Measurements from ENCODE around the gene HHATL. TPM values are rescaled to one million over a fixed set of nuclear protein-coding genes. Genes with fewer than 3 reads are reported as not detected.

Gene HHATL
- total RNA-seq, 2 experiments from 2014 or later, result not detected

DNA sequence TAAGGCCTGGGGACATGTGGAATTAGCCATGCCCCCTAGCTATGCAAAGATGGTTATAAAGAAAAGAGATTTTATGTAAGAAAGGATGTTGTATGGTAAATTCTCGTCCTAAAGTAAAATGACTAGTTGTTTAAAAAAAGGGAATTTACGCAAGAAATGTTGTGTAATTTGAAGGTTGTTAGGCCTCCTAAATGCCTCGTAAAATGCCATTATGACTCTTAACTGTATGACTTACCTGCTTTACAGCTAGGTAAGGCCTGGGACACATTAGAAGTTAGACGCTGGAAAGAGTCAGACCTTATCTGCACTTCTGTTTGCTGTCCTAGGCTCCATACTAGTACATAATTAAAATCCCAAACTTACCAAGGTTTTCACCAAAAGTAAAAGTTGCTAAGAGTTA is 17.5 kb upstream of the HHATL start:
- Histone ChIP-seq H3K27ac (ENCODE audit: low read depth, low read length, poor library complexity, severe bottlenecking) (no peak overlapping the region), H3K36me3 (ENCODE audit: insufficient read depth, low read length) (no peaks in the 10 kb centered on the region), H3K9me2 (ENCODE audit: insufficient read depth, low read length) (no peaks in the 10 kb centered on the region), H3K79me2 (ENCODE audit: insufficient read depth, low read depth, low read length) (no peaks in the 10 kb centered on the region), H3K4me3 (ENCODE audit: low read depth, low read length, poor library complexity, severe bottlenecking) (no peak overlapping the region), H3K9me3 (ENCODE audit: low read length) (no peaks in the 10 kb centered on the region), H4K20me1 (ENCODE audit: insufficient read depth, low read length) (no peaks in the 10 kb centered on the region), H2AFZ (ENCODE audit: low read length) (no peak overlapping the region), H3K4me2 (ENCODE audit: low read length) (no peak overlapping the region), H3K4me1 (ENCODE audit: insufficient read depth, low read length, poor library complexity, severe bottlenecking) (no peaks in the 10 kb centered on the region)
- no TSS peak for BruUV-seq (replicated peaks)
- no peak for TF ChIP-seq EZH2phosphoT487 (IDR thresholded peaks at IDR 0.05; ENCODE audit: borderline replicate concordance, low read depth, low read length)
- TF ChIP-seq, protein P1, sequence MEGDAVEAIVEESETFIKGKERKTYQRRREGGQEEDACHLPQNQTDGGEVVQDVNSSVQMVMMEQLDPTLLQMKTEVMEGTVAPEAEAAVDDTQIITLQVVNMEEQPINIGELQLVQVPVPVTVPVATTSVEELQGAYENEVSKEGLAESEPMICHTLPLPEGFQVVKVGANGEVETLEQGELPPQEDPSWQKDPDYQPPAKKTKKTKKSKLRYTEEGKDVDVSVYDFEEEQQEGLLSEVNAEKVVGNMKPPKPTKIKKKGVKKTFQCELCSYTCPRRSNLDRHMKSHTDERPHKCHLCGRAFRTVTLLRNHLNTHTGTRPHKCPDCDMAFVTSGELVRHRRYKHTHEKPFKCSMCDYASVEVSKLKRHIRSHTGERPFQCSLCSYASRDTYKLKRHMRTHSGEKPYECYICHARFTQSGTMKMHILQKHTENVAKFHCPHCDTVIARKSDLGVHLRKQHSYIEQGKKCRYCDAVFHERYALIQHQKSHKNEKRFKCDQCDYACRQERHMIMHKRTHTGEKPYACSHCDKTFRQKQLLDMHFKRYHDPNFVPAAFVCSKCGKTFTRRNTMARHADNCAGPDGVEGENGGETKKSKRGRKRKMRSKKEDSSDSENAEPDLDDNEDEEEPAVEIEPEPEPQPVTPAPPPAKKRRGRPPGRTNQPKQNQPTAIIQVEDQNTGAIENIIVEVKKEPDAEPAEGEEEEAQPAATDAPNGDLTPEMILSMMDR (conservative IDR thresholded peaks at IDR 0.05; ENCODE audit: low read length), result no peak
- intact Hi-C loops (cut with micrococcal nuclease; ENCODE audit: unreplicated experiment), result no loop called here
- no peak for DNase-seq (ENCODE audit: low spot score)
- ChIA-PET POLR2A (no interaction called here), CTCF (ENCODE audit: unreplicated experiment) (no interaction called here)

DNA sequence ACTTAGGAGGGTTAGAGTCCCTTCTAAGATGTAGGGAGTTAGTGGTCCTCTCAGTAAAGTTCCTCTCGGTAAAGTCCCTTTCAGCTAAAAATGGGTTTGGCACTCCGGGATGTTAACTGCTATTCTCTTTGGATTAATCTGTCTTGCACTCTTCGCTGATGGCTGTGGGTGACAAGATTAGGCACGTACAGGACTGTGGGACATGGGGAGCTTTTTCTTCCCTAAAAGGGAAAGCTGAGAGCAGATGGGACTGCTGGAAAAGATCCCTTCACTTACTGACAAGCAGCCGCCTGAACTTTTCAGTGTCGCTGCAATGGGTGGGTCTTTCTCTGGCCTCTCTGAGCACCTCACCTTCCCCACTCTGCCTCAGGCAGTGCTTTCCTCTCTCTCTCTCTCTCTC is 16.4 kb upstream of the HHATL start:
- intact Hi-C loops (cut with micrococcal nuclease; ENCODE audit: unreplicated experiment), result no loop called here
- no peaks in the 10 kb centered on the region for H3K36me3 ChIP-seq (ENCODE audit: insufficient read depth, low read length)
- H3K4me2 ChIP-seq (ENCODE audit: low read length), result no peak overlapping the region
- H3K27ac ChIP-seq (ENCODE audit: low read depth, low read length, poor library complexity, severe bottlenecking), result no peak overlapping the region
- H3K9me3 ChIP-seq (ENCODE audit: low read length), result no peaks in the 10 kb centered on the region
- CTCF ChIA-PET (ENCODE audit: unreplicated experiment), result no interaction called here
- no peaks in the 10 kb centered on the region for H4K20me1 ChIP-seq (ENCODE audit: insufficient read depth, low read length)
- TF ChIP-seq, protein P1 (conservative IDR thresholded peaks at IDR 0.05; ENCODE audit: low read length), result no peak
- no peak for TF ChIP-seq EZH2phosphoT487 (IDR thresholded peaks at IDR 0.05; ENCODE audit: borderline replicate concordance, low read depth, low read length)
- H2AFZ ChIP-seq (ENCODE audit: low read length), result no peak overlapping the region
- no peaks in the 10 kb centered on the region for H3K79me2 ChIP-seq (ENCODE audit: insufficient read depth, low read depth, low read length)
- no TSS peak for BruUV-seq (replicated peaks)
- POLR2A ChIA-PET, result no interaction called here
- no peak overlapping the region for H3K4me3 ChIP-seq (ENCODE audit: low read depth, low read length, poor library complexity, severe bottlenecking)
- H3K4me1 ChIP-seq (ENCODE audit: insufficient read depth, low read length, poor library complexity, severe bottlenecking), result no peaks in the 10 kb centered on the region
- DNase-seq (ENCODE audit: low spot score), result no peak
- H3K9me2 ChIP-seq (ENCODE audit: insufficient read depth, low read length), result no peaks in the 10 kb centered on the region

DNA sequence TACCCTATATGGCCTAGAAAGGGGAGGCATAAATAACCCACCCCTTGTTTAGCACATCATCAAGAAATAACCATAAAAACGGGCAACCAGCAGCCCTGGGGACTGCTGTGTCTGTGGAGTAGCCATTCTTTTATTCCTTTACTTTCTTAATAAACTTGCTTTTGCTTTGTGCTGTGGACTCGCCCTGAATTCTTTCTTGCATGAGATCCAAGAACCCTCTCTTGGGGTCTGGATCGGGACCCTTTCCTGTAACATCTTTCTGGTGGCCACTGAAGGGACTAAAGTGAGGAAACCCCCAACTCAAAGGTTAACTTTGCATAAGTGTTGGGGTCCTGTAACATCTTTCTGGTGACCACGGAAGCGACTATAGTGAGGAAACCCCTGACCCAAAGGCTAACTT is 15.7 kb upstream of the HHATL start:
- no peak for DNase-seq (ENCODE audit: low spot score)
- H3K27ac ChIP-seq (ENCODE audit: low read depth, low read length, poor library complexity, severe bottlenecking), result no peak overlapping the region
- BruUV-seq (replicated peaks), result no TSS peak
- no peaks in the 10 kb centered on the region for H3K79me2 ChIP-seq (ENCODE audit: insufficient read depth, low read depth, low read length)
- TF ChIP-seq EZH2phosphoT487 (IDR thresholded peaks at IDR 0.05; ENCODE audit: borderline replicate concordance, low read depth, low read length), result no peak
- TF ChIP-seq, protein P1 (conservative IDR thresholded peaks at IDR 0.05; ENCODE audit: low read length), result no peak
- H3K4me3 ChIP-seq (ENCODE audit: low read depth, low read length, poor library complexity, severe bottlenecking), result no peak overlapping the region
- POLR2A ChIA-PET, result no interaction called here
- intact Hi-C loops (cut with micrococcal nuclease; ENCODE audit: unreplicated experiment), result no loop called here
- no peaks in the 10 kb centered on the region for H3K36me3 ChIP-seq (ENCODE audit: insufficient read depth, low read length)
- no peak overlapping the region for H3K4me2 ChIP-seq (ENCODE audit: low read length)
- no peaks in the 10 kb centered on the region for H3K9me2 ChIP-seq (ENCODE audit: insufficient read depth, low read length)
- H2AFZ ChIP-seq (ENCODE audit: low read length), result no peak overlapping the region
- CTCF ChIA-PET (ENCODE audit: unreplicated experiment), result no interaction called here
- no peaks in the 10 kb centered on the region for H4K20me1 ChIP-seq (ENCODE audit: insufficient read depth, low read length)
- H3K9me3 ChIP-seq (ENCODE audit: low read length), result no peaks in the 10 kb centered on the region
- H3K4me1 ChIP-seq (ENCODE audit: insufficient read depth, low read length, poor library complexity, severe bottlenecking), result peaks cover 6% of the 10 kb centered on the region
